Uterus (tissue), 4 donors: ENCODE measurements around the gene PRELP. TPM values are rescaled to one million over a fixed set of nuclear protein-coding genes. Genes with fewer than 3 reads are reported as not detected.

ENCODE experiments used
- DNase-seq, 2 donors: peaks; one replicate each; pipeline ENCODE4 v3.0.0-alpha.2; 2019 to 2020
- H3K27ac ChIP-seq, 2 donors: fragments of 200-600 bp; sonication (generic); 1 replicate in 1 of 2; 2 replicates in 1 of 2; pipeline ENCODE4 v1.5.1; 2016 to 2018
- H3K27me3 ChIP-seq, 2 donors: fragments of 200-600 bp; sonication (generic); one replicate each; pipeline ENCODE4 v1.5.1; 2018 to 2019; ENCODE audit warnings: control low read depth in 1 of 2
- H3K36me3 ChIP-seq, 2 donors: fragments of 200-600 bp; sonication (generic); one replicate each; pipeline ENCODE4 v1.5.1; 2019; ENCODE audit warnings: control low read depth in 1 of 2
- H3K4me1 ChIP-seq, 2 donors: fragments of 200-600 bp; sonication (generic); one replicate each; pipeline ENCODE4 v1.5.1; 2018 to 2019; ENCODE audit warnings: control low read depth in 1 of 2
- H3K4me3 ChIP-seq, 2 donors: fragments of 200-600 bp; sonication (generic); 1 replicate in 1 of 2; 2 replicates in 1 of 2; pipeline ENCODE4 v1.5.1; 2018 to 2019; ENCODE audit warnings: mild to moderate bottlenecking in 1 of 2
- H3K9me3 ChIP-seq, 2 donors: fragments of 200-600 bp; sonication (generic); one replicate each; pipeline ENCODE4 v1.5.1; 2019; ENCODE audit warnings: control low read depth in 1 of 2
- POLR2A ChIP-seq, 2 donors: fragments of 450-650 bp; IDR thresholded peaks; one replicate each; pipeline ENCODE4 v1.6.1; 2016; ENCODE audit warnings: antibody characterized with exemption in 2 of 2, mild to moderate bottlenecking in 1 of 2, moderate library complexity in 1 of 2
- intact Hi-C: fragments of 100-400 bp; cut with DNase I; formaldehyde crosslinking; loops from one replicate; pipeline ENCODE4 v1.15.1; 2023; ENCODE audit warnings: low total_unique reads
- total RNA-seq, 4 donors: library from RNA; depleted of rRNA in 3 of 4; stranded (reverse); fragments of >200 nt in 3 of 4; gene quantifications; one replicate each; pipeline versions ENCODE4 v1.1.0 to v1.2.4, GENCODE V29; 2014 to 2023
- TF ChIP-seq, protein P1 (sequence below), 4 experiments: fragments of 200-600 bp in 2 of 4; fragments of 450-650 bp in 2 of 4; sonication (generic) in 2 of 4; IDR thresholded peaks; one replicate each; pipeline ENCODE4 v1.5.1; 2016 to 2019; ENCODE audit warnings: antibody characterized with exemption in 4 of 4, mild to moderate bottlenecking in 2 of 4, moderate library complexity in 1 of 4
- donor health status: DM: yes; HTN: yes; CAD: no.

The PRELP gene
- total RNA-seq, 4 donors from 2014 or later = 6.2 to 117 (median 56.6) TPM

- Histone ChIP-seq H3K4me3 (no peak overlapping the region), H3K27ac (peak overlapping the region; percentile 83 to 85), H3K9me3 (no peaks in the 10 kb centered on the region), H3K27me3 (no peaks in the 10 kb centered on the region), H3K4me1 (peaks cover 0 to 16% of the 10 kb centered on the region in 2 donors), H3K36me3 (no peaks in the 10 kb centered on the region)
- DNase-seq = peak; percentile 83 to 85
- intact Hi-C loops = loop anchor here (5.0 kb wide), 1 partner anchor 120 kb away; the partner anchor contains the start of gene ATP2B4
- TF ChIP-seq, protein P1, sequence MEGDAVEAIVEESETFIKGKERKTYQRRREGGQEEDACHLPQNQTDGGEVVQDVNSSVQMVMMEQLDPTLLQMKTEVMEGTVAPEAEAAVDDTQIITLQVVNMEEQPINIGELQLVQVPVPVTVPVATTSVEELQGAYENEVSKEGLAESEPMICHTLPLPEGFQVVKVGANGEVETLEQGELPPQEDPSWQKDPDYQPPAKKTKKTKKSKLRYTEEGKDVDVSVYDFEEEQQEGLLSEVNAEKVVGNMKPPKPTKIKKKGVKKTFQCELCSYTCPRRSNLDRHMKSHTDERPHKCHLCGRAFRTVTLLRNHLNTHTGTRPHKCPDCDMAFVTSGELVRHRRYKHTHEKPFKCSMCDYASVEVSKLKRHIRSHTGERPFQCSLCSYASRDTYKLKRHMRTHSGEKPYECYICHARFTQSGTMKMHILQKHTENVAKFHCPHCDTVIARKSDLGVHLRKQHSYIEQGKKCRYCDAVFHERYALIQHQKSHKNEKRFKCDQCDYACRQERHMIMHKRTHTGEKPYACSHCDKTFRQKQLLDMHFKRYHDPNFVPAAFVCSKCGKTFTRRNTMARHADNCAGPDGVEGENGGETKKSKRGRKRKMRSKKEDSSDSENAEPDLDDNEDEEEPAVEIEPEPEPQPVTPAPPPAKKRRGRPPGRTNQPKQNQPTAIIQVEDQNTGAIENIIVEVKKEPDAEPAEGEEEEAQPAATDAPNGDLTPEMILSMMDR (IDR thresholded peaks at IDR 0.05) = no peak
- no peak for TF ChIP-seq POLR2A (IDR thresholded peaks at IDR 0.05)
Measured at GRCh38 chr1:203506858-203507626, 31.4 kb downstream of the PRELP start.

DNA sequence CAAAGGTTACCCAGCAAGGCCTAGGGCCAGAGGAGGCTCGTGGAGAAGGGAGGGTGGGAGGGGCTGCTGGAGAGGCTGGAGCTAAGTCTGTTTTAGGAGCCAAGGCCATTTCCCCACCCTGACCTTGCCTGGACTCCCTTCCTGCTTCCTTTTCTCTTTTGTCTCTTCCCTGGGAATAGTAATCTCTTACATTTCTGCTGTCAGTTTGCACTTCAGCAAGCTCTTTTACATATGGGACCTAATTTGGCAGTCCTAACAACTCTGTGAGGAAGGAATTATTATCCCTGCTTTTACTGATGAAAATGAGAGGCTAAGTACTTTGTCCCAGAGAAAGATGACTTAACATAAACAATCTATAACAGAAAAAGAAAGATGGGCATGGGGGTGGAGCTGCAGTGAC lies 32.2 kb downstream of the PRELP start:
- peak in 1 of 2 donors; percentile 46 for DNase-seq
- peaks cover 6 to 16% of the 10 kb centered on the region in 2 donors for H3K4me1 ChIP-seq
- no peaks in the 10 kb centered on the region for H3K9me3 ChIP-seq
- H3K27me3 ChIP-seq = no peaks in the 10 kb centered on the region
- H3K27ac ChIP-seq = peak overlapping the region; percentile 83 to 85
- H3K4me3 ChIP-seq = no peak overlapping the region
- TF ChIP-seq, protein P1 (IDR thresholded peaks at IDR 0.05) = no peak
- TF ChIP-seq POLR2A (IDR thresholded peaks at IDR 0.05) = no peak
- intact Hi-C loops = loop anchor here (5.0 kb wide), 1 partner anchor 120 kb away; the partner anchor contains the start of gene ATP2B4
- H3K36me3 ChIP-seq = no peaks in the 10 kb centered on the region

DNA sequence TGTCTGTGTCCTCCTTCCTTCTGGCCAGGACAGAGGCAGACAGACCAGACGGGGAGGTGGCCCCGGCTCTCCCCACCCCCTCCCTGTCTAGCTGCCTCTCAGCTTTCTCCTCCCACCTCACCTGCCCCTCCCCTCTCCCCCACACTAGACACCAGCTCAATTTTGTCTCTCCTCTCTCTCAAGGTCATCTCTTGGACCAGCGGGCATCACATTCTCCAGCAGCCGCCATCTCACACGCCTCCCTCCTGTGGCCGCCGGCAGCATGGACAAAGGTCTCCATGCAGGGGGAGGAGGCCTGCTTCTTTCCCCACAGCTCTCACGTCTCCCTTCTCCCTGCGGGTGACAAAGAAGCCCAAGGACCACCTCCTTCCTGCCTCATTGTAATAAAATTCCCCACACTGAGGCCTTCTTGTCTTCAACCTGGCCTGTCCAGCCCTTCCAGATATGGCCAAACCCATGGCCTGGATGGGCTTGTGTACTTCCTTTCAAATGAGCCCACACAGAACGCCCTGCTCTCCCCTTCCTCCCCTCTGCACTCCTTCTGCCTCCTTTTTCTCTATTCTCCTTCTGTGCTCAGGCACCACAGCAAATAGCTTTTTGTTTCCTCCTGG lies 33.0 kb downstream of the PRELP start:
- H3K27ac ChIP-seq = peak overlapping the region; percentile 83 to 85
- peak in 1 of 2 donors; percentile 54 for DNase-seq
- TF ChIP-seq, protein P1 (IDR thresholded peaks at IDR 0.05) = no peak
- TF ChIP-seq POLR2A (IDR thresholded peaks at IDR 0.05) = no peak
- intact Hi-C loops = loop anchor here (5.0 kb wide), 1 partner anchor 119 kb away; the partner anchor contains the start of gene ATP2B4
- no peak overlapping the region for H3K4me3 ChIP-seq
- no peaks in the 10 kb centered on the region for H3K27me3 ChIP-seq
- H3K36me3 ChIP-seq = no peaks in the 10 kb centered on the region
- H3K9me3 ChIP-seq = no peaks in the 10 kb centered on the region
- peaks cover 12 to 21% of the 10 kb centered on the region in 2 donors for H3K4me1 ChIP-seq

- DNase-seq = no peak
- TF ChIP-seq, protein P1 (IDR thresholded peaks at IDR 0.05) = no peak
- TF ChIP-seq POLR2A (IDR thresholded peaks at IDR 0.05) = no peak
- no peak overlapping the region for H3K4me3 ChIP-seq
- H3K27me3 ChIP-seq = no peaks in the 10 kb centered on the region
- no peaks in the 10 kb centered on the region for H3K36me3 ChIP-seq
- intact Hi-C loops = loop anchor here (5.0 kb wide), 1 partner anchor 118 kb away; the partner anchor contains the start of gene ATP2B4
- peaks cover 12 to 26% of the 10 kb centered on the region in 2 donors for H3K4me1 ChIP-seq
- H3K27ac ChIP-seq = peak overlapping the region; percentile 83 to 85
- no peaks in the 10 kb centered on the region for H3K9me3 ChIP-seq
Measured at GRCh38 chr1:203509135-203509534, 33.5 kb downstream of the PRELP start.

- H3K36me3 ChIP-seq = no peaks in the 10 kb centered on the region
- no peak for DNase-seq
- H3K4me3 ChIP-seq = no peak overlapping the region
- peak overlapping the region; percentile 89 to 95 for H3K27ac ChIP-seq
- TF ChIP-seq, protein P1 (IDR thresholded peaks at IDR 0.05) = no peak
- TF ChIP-seq POLR2A (IDR thresholded peaks at IDR 0.05) = no peak
- no peaks in the 10 kb centered on the region for H3K27me3 ChIP-seq
- no peaks in the 10 kb centered on the region for H3K9me3 ChIP-seq
- peaks cover 12 to 22% of the 10 kb centered on the region in 2 donors for H3K4me1 ChIP-seq
- intact Hi-C loops = no loop called here
Measured at GRCh38 chr1:203511513-203511912, 35.9 kb downstream of the PRELP start.
